HFF-Myc (cell line): ENCODE data around the gene PI3.
"Not testable (repeated sequence)": the region's sequence is repeated elsewhere in the genome, so short reads cannot be mapped to it uniquely, and the experiment has no call there.

Source experiments
- DNase-seq: peaks from one replicate; pipeline ENCODE4 v3.0.0-alpha.2; 2011; ENCODE audit warnings: low read depth; ENCODE audit errors: extremely low read depth
- H3K4me3 ChIP-seq: replicated peaks from 2 replicates; pipeline ENCODE4 v1.5.1; 2011; ENCODE audit warnings: low read depth, mild to moderate bottlenecking, control low read depth, low read length
- TF ChIP-seq, protein P1 (sequence below): IDR thresholded peaks from 2 replicates; pipeline ENCODE4 v1.5.1; 2012; ENCODE audit warnings: mild to moderate bottlenecking, low read depth, low read length, control low read depth; ENCODE audit errors: missing control alignments

The PI3 gene, protein sequence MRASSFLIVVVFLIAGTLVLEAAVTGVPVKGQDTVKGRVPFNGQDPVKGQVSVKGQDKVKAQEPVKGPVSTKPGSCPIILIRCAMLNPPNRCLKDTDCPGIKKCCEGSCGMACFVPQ

DNA sequence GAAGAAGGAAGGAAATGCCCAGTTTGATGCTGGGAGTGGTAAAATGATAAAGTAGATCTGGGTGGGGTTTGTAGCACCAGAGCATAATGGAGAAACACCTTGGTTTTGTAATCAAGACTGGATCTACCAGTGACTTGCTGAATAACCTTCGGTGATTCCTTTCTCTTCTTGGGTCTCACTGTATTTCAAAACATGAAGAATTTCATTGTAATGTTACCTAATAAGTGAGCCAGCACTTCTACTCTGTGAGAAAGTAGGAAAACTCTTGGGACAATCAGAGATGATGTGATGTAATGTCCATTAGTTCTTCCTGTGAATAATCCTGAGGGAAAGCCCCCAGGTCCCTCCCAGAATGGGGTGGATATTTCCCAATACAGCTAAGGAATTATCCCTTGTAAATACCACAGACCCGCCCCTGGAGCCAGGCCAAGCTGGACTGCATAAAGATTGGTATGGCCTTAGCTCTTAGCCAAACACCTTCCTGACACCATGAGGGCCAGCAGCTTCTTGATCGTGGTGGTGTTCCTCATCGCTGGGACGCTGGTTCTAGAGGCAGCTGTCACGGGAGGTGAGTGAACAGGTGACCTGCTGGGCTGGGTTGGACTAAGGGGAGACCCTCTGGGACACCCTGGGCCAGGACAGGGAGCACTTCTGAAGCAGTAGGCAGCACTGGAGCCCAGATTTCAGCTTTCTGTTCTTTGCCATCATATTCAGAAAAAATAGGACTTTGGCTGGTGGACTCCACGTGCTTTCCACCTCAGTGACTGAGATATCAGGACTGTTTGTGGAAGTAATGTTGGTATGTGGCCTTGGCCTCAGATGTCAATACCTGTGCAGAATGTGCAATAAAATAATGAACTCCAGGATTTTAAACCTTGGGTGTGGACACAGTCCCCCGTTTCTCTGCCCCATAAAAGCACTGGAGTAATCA is at the start of gene PI3:
TSS of gene PI3 (plus strand) at position 469 of the 931 bp plus-strand sequence. CDS start at position 490, 21 bp downstream.
- H3K4me3 ChIP-seq, result no peak within 1 kb of the TSS
- TF ChIP-seq, protein P1, sequence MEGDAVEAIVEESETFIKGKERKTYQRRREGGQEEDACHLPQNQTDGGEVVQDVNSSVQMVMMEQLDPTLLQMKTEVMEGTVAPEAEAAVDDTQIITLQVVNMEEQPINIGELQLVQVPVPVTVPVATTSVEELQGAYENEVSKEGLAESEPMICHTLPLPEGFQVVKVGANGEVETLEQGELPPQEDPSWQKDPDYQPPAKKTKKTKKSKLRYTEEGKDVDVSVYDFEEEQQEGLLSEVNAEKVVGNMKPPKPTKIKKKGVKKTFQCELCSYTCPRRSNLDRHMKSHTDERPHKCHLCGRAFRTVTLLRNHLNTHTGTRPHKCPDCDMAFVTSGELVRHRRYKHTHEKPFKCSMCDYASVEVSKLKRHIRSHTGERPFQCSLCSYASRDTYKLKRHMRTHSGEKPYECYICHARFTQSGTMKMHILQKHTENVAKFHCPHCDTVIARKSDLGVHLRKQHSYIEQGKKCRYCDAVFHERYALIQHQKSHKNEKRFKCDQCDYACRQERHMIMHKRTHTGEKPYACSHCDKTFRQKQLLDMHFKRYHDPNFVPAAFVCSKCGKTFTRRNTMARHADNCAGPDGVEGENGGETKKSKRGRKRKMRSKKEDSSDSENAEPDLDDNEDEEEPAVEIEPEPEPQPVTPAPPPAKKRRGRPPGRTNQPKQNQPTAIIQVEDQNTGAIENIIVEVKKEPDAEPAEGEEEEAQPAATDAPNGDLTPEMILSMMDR, result no peak
- DNase-seq, result no peak

DNA sequence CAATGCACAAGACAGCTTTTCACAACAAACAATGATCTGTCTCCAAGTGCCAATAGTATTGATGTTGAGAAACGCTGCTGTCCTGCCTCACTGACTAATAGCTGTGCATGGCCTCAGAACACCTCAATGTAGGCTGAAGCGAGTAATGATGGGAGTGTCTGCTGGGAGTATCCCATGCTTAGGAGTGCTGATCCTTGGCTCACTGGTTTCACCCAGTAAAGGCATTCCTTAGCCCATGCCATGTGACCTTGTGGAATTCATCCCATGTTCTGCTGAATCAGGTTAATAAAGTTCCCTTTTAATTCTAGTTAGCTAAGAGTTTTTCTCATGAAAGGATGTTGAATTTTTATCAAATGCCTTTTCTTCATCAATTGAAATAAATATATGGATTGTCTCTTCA is 46.6 kb upstream of the PI3 start:
- no peak for DNase-seq
- no peak overlapping the region for H3K4me3 ChIP-seq
- TF ChIP-seq, protein P1, result no peak

DNA sequence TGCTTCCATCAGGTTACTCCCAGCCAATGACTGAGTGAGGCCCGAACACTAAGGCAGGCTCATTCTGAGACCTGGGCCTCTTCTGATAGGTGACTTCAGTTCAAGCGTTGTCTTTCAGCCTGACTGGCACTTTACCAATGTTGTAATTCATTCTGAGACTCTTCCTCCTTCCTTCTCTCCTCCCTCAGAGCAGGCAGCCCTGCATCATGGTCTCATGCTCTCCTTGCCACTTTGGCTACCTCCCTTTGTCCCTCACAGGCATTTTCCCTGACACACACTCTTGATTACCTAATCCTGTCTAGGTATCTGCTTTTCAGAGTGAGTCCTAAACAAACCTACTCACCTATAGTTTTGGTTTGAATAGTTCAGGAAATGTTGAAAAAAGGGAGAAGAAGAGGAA is 37.8 kb upstream of the PI3 start:
- H3K4me3 ChIP-seq, result no peak overlapping the region
- no peak for DNase-seq
- TF ChIP-seq, protein P1, result no peak

DNA sequence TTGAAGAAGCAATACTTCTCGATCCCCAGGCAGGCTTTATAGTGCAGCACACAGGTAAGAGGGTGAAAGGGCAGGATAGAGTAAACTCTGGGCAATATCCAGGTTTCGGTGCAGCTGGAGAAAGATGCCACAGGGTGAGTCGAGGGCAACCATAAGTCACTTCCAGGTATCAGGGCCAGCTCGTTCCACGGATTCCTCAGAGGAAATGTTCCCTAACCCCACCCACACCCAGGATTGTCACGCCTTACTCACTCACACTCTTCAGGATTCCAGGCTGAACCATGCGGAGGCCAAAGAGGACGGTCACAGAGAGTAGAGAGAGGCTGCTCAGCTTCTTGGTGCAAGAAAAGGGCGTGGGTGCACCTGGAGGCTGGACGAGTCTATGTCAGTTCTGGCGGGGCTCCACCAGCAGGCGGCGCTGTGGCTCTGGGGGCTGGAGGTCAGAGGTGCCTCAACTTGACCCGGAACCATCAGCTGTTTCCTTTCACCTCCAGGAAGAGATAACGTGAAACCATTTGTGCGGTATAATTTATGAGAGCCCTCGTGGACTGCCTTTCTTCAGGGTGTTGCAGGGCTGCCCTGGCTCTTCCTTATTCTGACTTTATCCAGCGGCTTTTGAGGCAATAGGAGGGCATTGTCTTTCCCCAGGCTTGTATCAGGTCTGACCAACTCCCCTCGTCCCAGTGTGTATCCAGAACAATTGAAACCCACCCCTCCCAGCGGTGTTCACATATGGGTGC is 36.0 kb upstream of the PI3 start:
- no peak for DNase-seq
- TF ChIP-seq, protein P1, result peak; percentile 83
- no peak overlapping the region for H3K4me3 ChIP-seq

DNA sequence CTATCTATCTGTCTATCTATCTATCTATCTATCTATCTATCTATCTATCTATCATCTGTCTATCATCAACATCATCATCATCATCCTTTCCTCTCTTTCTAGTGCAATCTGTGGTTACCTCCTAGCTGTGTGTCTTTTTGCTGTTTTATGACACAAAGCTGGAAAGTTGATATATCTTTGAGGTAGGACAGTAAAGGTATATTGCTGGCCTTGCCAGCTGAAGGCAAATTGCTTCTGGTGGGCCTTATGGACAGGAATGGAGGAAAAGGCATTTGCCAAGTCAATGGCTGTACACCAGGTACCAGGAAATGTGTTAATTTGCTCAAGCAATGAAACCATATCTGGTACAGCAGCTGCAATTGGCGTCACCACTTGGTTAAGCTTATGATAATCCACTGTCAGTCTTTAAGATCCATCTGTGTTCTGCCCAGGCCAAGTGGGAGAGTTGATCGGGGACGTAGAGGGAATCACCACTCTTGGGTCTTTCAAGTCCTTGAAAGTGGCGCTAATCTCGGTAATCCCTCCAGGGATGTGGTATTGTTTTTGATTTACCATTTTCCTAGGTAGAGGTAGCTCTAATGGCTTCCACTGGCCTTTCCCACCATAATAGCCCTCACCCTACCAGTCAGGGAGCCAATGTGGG is 34.8 kb upstream of the PI3 start:
- DNase-seq, result not testable (repeated sequence)

DNA sequence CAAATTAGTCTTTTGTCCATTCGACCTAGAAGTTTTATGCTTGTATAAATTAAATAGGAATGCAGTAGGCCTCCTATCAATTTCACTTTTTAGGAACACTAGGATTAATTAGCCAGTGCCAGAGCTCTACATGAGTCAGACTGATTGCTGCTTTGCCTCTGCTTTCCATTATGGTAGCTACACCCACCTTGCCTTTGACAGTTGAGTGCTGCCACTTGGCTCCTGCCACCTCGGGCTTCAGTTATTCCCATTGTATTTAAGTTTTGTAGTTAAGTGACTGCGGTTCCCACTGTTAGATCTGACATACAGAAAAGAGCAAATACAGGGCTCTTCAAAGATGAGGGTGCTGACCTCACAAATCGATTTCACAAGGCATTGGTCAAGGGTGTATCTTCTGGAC is 33.9 kb upstream of the PI3 start:
- TF ChIP-seq, protein P1, result no peak

More for the DNA sequence above, 34.8 kb upstream of the PI3 start:
- H3K4me3 ChIP-seq, result not testable (repeated sequence)

More for the DNA sequence above, 33.9 kb upstream of the PI3 start:
- no peak for DNase-seq
- no peak overlapping the region for H3K4me3 ChIP-seq
